ENCODE results near the gene DOCK4.

DNA sequence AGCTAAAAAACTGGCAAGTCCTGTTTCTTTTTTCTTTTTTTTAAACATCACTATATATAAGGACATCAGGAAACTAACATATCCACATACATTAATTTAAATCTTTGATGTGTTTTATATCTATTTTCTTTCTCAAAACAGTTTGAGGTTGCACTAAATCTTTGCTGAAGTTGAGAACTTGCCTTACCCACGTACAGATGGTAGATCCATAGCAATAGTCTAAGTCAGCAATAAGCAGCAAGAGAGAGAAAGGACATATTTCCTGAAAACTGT, 417.2 kb downstream of the DOCK4 start:
- TF ChIP-seq, protein P1, sequence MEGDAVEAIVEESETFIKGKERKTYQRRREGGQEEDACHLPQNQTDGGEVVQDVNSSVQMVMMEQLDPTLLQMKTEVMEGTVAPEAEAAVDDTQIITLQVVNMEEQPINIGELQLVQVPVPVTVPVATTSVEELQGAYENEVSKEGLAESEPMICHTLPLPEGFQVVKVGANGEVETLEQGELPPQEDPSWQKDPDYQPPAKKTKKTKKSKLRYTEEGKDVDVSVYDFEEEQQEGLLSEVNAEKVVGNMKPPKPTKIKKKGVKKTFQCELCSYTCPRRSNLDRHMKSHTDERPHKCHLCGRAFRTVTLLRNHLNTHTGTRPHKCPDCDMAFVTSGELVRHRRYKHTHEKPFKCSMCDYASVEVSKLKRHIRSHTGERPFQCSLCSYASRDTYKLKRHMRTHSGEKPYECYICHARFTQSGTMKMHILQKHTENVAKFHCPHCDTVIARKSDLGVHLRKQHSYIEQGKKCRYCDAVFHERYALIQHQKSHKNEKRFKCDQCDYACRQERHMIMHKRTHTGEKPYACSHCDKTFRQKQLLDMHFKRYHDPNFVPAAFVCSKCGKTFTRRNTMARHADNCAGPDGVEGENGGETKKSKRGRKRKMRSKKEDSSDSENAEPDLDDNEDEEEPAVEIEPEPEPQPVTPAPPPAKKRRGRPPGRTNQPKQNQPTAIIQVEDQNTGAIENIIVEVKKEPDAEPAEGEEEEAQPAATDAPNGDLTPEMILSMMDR (IDR thresholded peaks at IDR 0.05; ENCODE audit: insufficient read depth, low read depth, low read length) = no peak
- TF ChIP-seq EZH2 (IDR thresholded peaks at IDR 0.05; ENCODE audit: insufficient read depth, low read length) = no peak
